Activated CD4-positive, alpha-beta T cell treated with anti-CD3 and anti-CD28 coated beads for 1 hour (primary cell): ENCODE results near the gene ADRA2A.

ENCODE experiments used
- DNase-seq: peaks from one replicate; pipeline ENCODE4 v3.0.0-alpha.2; 2020

ADRA2A gene

DNA sequence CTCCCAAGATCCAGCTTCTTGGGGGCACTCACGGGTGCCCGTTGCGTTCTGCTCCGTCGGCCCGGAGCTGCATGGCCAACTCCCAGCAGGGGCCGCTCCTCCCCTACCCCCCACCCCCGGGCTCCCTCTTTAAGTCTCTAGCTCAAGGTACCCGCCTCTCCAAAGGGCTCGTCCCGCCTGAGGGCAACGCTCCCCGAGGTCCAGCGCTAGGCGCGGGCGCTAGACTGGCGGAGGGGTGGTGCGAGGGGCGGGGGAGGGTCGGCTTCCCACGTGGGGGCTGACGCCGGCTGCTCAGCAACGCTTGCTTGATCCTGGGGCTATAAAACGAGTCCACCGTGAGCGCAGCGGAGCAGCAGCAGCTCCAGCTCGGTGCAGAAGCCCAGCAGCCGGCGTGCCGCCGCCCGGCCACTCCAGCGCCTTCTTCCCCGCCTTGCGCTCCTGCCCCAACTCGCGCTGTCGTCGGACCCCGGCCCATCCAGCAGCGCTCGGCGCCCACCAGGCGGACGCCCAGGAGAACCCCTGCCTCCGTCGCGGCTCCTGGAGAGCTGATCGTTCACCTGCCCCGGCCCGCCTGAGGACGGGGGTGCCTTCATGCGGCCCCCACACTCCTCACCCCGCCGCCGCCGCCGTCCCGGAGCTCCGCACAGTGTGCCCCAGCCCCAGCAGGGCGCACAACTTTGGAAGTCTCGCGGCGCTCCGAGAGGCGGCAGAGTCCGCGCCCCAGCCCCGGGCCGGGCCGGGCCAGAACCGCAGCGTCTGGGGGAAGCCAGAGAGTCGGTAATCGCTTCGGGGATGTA is at the start of gene ADRA2A:
Gene ADRA2A, plus strand, starts transcription at position 348 of the 797 bp plus-strand sequence. CDS start 968 bp downstream, outside the sequence.
- no peak for DNase-seq

GRCh38 chr10:111030042-111030750 is 46.6 kb upstream of the ADRA2A start:
- DNase-seq, result no peak

DNA sequence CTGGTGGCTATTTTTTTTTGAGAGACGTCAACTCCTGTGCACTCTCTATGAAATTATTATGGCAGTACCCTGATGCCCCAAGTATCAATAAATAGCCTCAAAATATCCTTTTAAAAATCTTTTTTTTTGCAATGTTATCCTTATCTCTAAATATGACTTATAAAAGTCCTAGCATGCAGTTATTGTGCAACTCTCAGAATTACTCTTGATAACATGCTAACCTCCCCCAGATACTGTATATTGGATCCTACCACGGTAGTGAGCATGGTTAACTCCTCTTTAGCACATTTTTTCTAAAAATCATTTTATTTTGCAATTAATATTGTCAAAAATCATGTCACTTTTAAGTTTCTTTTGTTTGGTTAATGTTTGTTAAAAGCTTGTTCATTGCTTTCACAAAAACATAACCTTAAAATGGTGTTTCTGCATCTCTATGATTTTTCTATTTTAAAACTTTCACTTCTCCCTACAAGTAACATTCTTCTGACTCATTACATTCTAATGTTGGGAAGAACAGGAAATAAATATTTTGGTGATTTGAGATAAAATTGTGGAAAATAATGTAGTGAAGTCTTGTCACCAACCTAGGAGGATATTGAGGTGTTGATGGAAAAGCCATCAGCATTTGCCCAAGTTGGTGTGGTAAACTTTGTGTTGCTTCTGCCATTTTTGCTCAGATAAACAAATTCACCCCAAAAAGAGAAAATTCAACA is 42.1 kb upstream of the ADRA2A start:
- no peak for DNase-seq

- DNase-seq, result no peak
Measured at GRCh38 chr10:111035542-111035941, 41.3 kb upstream of the ADRA2A start.

- no peak for DNase-seq
Measured at GRCh38 chr10:111037858-111038257, 39.0 kb upstream of the ADRA2A start.

DNA sequence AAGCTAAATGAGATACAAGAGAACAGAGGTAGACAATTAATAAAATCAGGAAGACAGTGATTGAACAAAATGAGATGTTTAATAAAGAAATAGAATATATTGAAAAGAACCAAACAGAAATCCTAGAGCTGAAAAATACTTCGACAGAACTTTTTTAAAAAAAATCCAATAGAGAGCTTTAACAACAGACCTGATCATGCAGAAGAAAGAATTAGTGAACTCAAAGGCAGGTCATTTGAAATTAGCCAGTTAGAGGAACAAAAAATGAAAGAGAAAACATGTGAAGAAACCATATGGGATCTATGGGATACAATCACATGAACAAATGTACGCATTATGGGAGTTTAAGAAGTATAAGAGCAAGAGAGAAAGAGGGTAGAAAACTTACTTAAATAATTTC is 37.3 kb upstream of the ADRA2A start:
- DNase-seq, result no peak

GRCh38 chr10:111057006-111057405 is 19.8 kb upstream of the ADRA2A start:
- no peak for DNase-seq

GRCh38 chr10:111063471-111063870 is 13.4 kb upstream of the ADRA2A start:
- no peak for DNase-seq

DNA sequence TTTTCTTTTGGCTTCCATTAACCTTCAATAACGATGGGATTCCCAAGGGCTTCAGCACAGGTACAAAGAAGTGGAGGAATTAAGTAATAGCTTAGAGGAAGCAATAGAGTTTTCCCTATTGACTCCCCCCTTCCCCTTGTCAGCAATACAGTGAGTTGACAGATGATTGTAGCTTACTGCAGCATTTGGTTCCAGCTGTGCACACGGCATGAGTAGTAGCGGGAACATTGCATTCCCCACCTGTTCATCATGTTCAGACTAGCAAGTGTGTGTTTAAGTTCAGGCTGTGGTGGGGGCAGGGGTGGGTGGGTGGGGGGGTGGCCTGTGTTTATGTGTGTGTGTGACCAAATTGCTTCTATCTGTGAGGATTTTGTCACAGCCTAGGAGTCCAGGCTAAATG is 4.6 kb upstream of the ADRA2A start:
- DNase-seq, result no peak

DNA sequence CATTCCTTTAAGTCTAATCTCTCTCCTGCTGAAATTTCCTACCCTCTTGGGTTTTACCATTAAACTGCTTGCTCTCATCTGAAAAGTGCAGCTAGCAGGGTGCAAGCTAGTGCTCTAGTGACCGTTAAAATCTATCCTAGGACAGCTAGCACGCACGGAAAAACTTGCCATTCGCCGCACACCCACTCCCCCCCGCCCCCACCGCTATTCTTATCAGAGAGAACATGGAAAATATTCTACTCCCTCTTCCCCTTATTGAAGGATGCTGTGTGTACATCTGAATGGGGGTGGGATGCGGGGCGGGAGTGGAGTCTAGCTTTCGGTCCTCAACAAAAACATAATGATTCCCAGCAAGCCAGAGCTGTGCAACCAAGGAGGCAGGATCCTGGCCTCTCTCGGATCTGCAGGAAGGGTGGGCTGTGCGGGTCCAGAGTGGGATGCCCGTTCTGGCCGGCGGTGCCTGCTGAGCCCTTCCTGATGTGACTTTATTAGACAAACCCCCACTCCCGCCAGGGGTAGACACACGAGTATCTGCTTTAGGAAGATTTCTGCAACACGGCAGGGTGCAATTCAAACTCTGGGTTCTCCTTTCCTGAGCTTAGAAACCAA is 1.1 kb upstream of the ADRA2A start:
- no peak for DNase-seq

DNA sequence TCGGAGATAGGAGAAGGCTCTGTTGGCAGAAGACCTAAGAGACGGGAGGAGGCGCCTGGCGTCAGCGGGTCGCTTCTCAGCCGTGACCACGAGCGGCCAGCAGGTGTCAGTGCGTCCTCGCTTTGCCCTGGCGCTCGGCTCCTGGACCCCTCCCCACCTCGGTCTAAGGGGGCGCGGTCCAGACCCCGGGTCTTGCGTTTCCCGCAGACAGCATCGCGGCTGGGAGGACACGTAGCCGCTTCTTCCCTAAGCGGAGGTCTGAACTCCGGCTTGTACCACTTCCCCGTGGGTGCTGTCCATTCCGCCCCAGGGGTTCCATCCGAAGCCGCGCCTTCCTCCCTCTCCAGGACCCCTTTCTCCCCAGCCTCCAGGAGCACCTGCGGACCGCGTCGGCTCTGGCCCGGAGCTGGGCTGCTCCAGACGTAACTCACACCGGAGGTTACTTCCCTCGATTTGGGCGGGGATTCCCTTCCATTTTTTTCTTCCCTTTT is 593 bp upstream of the ADRA2A start:
- no peak for DNase-seq

GRCh38 chr10:111077479-111077784 is 603 bp downstream of the ADRA2A start:
- DNase-seq, result no peak

GRCh38 chr10:111077785-111078504 is 1.1 kb downstream of the ADRA2A start:
- no peak for DNase-seq

- no peak for DNase-seq
Measured at GRCh38 chr10:111078505-111079185, 1.8 kb downstream of the ADRA2A start.

DNA sequence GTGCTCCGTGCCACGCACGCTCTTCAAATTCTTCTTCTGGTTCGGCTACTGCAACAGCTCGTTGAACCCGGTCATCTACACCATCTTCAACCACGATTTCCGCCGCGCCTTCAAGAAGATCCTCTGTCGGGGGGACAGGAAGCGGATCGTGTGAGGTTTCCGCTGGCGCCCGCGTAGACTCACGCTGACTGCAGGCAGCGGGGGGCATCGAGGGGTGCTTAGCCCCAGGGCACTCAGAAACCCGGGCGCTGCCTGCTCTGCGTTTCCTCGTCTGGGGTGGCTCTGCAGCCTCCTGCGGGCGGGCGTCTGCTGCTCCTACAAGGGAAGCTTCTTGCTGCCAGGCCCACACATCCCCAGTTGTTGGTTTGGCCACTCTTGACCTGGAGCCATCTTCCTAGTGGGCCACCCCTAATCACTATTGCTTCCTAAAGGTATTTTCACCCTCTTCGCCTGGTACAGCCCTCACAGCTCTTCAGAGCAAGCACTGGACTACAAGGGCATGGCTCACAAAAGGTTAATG is 2.5 kb downstream of the ADRA2A start:
- DNase-seq, result no peak

DNA sequence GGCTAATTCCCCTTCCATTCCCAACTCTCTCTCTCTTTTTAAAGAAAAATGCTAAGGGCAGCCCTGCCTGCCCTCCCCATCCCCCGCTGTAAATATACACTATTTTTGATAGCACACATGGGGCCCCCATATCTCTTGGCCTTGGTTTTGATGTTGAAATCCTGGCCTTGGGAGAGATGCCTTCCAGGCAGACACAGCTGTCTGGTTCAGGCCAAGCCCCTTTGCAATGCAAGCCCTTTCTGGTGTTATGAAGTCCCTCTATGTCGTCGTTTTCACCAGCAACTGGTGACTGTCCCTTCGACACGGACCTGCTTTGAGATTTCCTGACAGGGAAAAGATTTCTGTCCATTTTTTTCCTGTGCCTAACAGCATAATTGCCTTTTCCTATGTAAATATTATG is 3.0 kb downstream of the ADRA2A start:
- DNase-seq, result no peak

GRCh38 chr10:111080224-111080623 is 3.4 kb downstream of the ADRA2A start:
- no peak for DNase-seq

DNA sequence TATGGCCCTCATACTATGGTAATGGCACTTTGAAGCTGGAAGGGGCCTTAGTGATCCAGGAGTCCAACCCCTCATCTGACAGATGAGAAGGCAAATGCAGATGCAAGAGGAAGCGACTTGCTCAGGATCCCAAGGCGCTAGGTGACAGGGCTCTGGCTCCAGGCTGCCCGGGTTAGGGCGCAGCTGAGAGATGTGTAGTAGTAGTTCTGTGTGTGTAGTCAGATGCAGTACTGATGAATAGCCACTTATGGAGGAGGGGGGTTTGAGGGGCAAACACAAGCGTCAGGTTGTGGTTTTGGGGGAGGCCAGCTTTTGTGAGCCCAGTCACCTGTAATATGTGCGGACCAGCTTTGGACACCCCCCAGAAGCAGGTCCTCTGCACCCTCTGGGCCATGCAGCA is 4.8 kb downstream of the ADRA2A start:
- DNase-seq, result no peak

DNA sequence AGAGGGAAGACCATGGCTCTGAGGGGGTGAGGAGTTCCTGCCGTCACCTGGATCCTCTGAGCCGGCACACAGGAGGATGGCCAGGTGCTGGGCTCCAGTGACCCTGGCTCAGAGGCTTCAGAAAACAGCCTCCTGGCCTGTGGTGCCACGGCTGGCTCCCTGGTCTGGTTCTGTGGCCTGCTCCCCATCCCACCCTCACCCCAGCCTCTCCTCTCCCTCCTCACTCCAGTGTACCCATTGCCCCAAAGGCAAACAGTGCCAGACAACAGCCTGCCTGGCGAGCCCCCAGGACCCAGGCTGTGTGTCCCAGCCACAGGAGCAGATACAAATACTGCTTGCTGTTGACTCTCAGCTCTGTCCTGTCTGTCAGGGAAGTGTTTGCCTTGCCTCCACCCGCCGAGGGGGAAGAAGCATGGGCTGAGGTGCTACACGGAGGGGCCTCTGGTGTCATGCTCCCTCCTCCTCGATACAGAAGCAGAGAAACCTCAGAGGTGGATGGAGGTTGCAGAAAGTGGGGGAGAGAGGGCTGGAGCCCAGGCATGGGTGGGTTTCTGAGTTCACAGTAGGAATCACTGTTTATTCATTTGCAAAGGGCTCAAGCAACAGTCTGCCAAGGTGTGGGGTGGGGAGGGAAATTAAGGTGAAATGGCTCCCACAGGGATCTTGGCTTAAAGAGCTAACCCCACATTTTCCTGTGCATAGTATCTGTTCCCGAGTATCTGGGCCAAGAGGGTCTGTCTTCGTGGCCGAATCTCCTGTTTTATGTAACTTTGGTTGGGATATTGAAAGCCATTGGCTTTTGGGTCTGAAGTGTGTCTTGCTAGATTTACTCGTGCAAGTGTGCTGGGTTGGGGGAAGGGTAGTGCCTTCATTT is 5.5 kb downstream of the ADRA2A start:
- no peak for DNase-seq

GRCh38 chr10:111083222-111084095 is 6.6 kb downstream of the ADRA2A start:
- DNase-seq, result no peak
